OCI-LY7 (cell line): ENCODE measurements around the gene RPRD1B.

Experiments
- CTCF ChIP-seq: fragments of 200-600 bp; sonication (generic); conservative IDR thresholded peaks from 2 replicates; pipeline ENCODE4 v1.5.1; 2014; ENCODE audit warnings: mild to moderate bottlenecking, antibody characterized with exemption, low read length, moderate library complexity, mixed read lengths
- EZH2phosphoT487 ChIP-seq: fragments of 200-600 bp; sonication (generic); IDR thresholded peaks from 2 replicates; pipeline ENCODE4 v1.6.1; 2018; ENCODE audit warnings: low read depth, borderline replicate concordance, mild to moderate bottlenecking, mixed run types, antibody characterized with exemption, low read length, moderate library complexity, mixed read lengths

- TF ChIP-seq CTCF = peak; percentile 29
- TF ChIP-seq EZH2phosphoT487 = no peak
Observed at GRCh38 chr20:38115205-38115604, 81.7 kb downstream of the RPRD1B start.
